Activated T-helper 1 cell treated with Interleukin-2 at 50 U/mL for 16 hours (primary cell): Measurements from ENCODE around the gene PCDHGA1.
A peak's percentile ranks its signal among the peaks of the same experiment; 100 is the strongest.
"Not testable (repeated sequence)": the region's sequence is repeated elsewhere in the genome, so short reads cannot be mapped to it uniquely, and the experiment has no call there.

ENCODE experiments used
- DNase-seq: peaks from one replicate; pipeline ENCODE4 v3.0.0-alpha.2; 2020; ENCODE audit warnings: low read depth

The PCDHGA1 gene

GRCh38 chr5:141330299-141331080 is at the start of gene PCDHGA1:
Gene PCDHGA1 (plus strand): TSS chr5:141330514.
- no peak for DNase-seq

- no peak for DNase-seq
Measured at GRCh38 chr5:141298376-141298775, 31.9 kb upstream of the PCDHGA1 start.

- DNase-seq: no peak
Measured at GRCh38 chr5:141303756-141304155, 26.6 kb upstream of the PCDHGA1 start, which contains the start of gene SLC25A2. Gene SLC25A2 (minus strand): TSS chr5:141304049. CDS start chr5:141303865, 184 bp downstream.

- DNase-seq: no peak
Measured at GRCh38 chr5:141306630-141307029, 23.7 kb upstream of the PCDHGA1 start.

- DNase-seq: no peak
Measured at GRCh38 chr5:141313711-141314110, 16.6 kb upstream of the PCDHGA1 start.

- not testable (repeated sequence) for DNase-seq
Measured at GRCh38 chr5:141316963-141317362, 13.4 kb upstream of the PCDHGA1 start.

- DNase-seq: no peak
Measured at GRCh38 chr5:141319202-141319601, 11.1 kb upstream of the PCDHGA1 start.

GRCh38 chr5:141319699-141320098 is 10.6 kb upstream of the PCDHGA1 start:
- no peak for DNase-seq

GRCh38 chr5:141320225-141321169 is 9.8 kb upstream of the PCDHGA1 start, which contains the start of gene TAF7:
Gene TAF7 (minus strand): TSS chr5:141320784. CDS start chr5:141320044, 740 bp downstream.
- peak; percentile 87 for DNase-seq

GRCh38 chr5:141322261-141322660 is 8.1 kb upstream of the PCDHGA1 start:
- no peak for DNase-seq

GRCh38 chr5:141326088-141326854 is 4.0 kb upstream of the PCDHGA1 start:
- peak; percentile 43 for DNase-seq

- no peak for DNase-seq
Measured at GRCh38 chr5:141328231-141328630, 2.1 kb upstream of the PCDHGA1 start.

GRCh38 chr5:141332571-141332970 is 2.3 kb downstream of the PCDHGA1 start:
- not testable (repeated sequence) for DNase-seq

GRCh38 chr5:141338538-141339306 is 8.4 kb downstream of the PCDHGA1 start, which contains the start of gene PCDHGA2:
Gene PCDHGA2 (plus strand): TSS chr5:141338760.
- DNase-seq: no peak

GRCh38 chr5:141340781-141341354 is 10.6 kb downstream of the PCDHGA1 start:
- not testable (repeated sequence) for DNase-seq

- no peak for DNase-seq
Measured at GRCh38 chr5:141342773-141343172, 12.5 kb downstream of the PCDHGA1 start.

- no peak for DNase-seq
Measured at GRCh38 chr5:141343242-141343952, 13.1 kb downstream of the PCDHGA1 start, which contains the start of gene PCDHGA3. Gene PCDHGA3 (plus strand): TSS chr5:141343829. CDS start chr5:141344034, 205 bp downstream.

GRCh38 chr5:141343953-141344463 is 13.7 kb downstream of the PCDHGA1 start:
- DNase-seq: no peak

GRCh38 chr5:141345327-141345726 is 15.0 kb downstream of the PCDHGA1 start:
- no peak for DNase-seq

GRCh38 chr5:141346017-141346416 is 15.7 kb downstream of the PCDHGA1 start:
- not testable (repeated sequence) for DNase-seq
